HepG2 (cell line): ENCODE data around the gene STUB1. TPM values are rescaled to one million over a fixed set of nuclear protein-coding genes. Genes with fewer than 3 reads are reported as not detected.

Experiments
- ATF6 ChIP-seq: sonication (generic); formaldehyde crosslinking; conservative IDR thresholded peaks from 2 replicates; pipeline ENCODE4 v1.4.0; 2020; ENCODE audit warnings: missing genetic modification reagents
- FOXM1 ChIP-seq: sonication (generic); formaldehyde crosslinking; IDR thresholded peaks from 2 replicates; pipeline ENCODE4 v1.5.0; 2020; ENCODE audit warnings: missing genetic modification reagents
- IKZF4 ChIP-seq: sonication (generic); formaldehyde crosslinking; IDR thresholded peaks from 2 replicates; pipeline ENCODE4 v1.5.1; 2020; ENCODE audit warnings: borderline replicate concordance, mild to moderate bottlenecking, low read depth, missing genetic modification reagents; ENCODE audit errors: not compliant biosample characterization
- NR1H2 ChIP-seq: sonication (generic); formaldehyde crosslinking; IDR thresholded peaks from 2 replicates; pipeline ENCODE4 v1.8.1; 2022; ENCODE audit warnings: low read depth, missing genetic modification reagents, borderline replicate concordance
- ZBTB39 ChIP-seq: sonication (generic); formaldehyde crosslinking; IDR thresholded peaks from 2 replicates; pipeline ENCODE4 v1.5.0; 2020; ENCODE audit warnings: missing genetic modification reagents
- ZBTB40 ChIP-seq, 2 experiments: fragments of 450-650 bp in 1 of 2; sonication (generic) in 1 of 2; formaldehyde crosslinking in 1 of 2; IDR thresholded peaks; 2 replicates each; pipeline versions ENCODE4 v1.6.1 to v1.8.0; 2016 to 2022; ENCODE audit warnings: antibody characterized with exemption in 1 of 2, mild to moderate bottlenecking in 1 of 2, missing genetic modification reagents in 1 of 2
- ZC3H13 ChIP-seq: sonication (generic); formaldehyde crosslinking; IDR thresholded peaks from 2 replicates; pipeline ENCODE4 v1.8.1; 2023; ENCODE audit warnings: mild to moderate bottlenecking, missing genetic modification reagents, moderate library complexity
- ZNF275 ChIP-seq: sonication (generic); formaldehyde crosslinking; IDR thresholded peaks from 2 replicates; pipeline ENCODE4 v1.8.0; 2022; ENCODE audit warnings: missing genetic modification reagents, mild to moderate bottlenecking, inconsistent platforms, borderline replicate concordance
- ZNF510 ChIP-seq: sonication (generic); formaldehyde crosslinking; IDR thresholded peaks from 2 replicates; pipeline ENCODE4 v1.4.0; 2020; ENCODE audit warnings: low read depth, mild to moderate bottlenecking, missing genetic modification reagents
- ZNF605 ChIP-seq: sonication (generic); formaldehyde crosslinking; IDR thresholded peaks from 2 replicates; pipeline ENCODE4 v1.8.0; 2022; ENCODE audit warnings: mild to moderate bottlenecking, missing genetic modification reagents
- ZNF75D ChIP-seq: sonication (generic); formaldehyde crosslinking; IDR thresholded peaks from 2 replicates; pipeline ENCODE4 v1.8.1; 2023; ENCODE audit warnings: missing genetic modification reagents, mild to moderate bottlenecking, borderline replicate concordance
- ZNF782 ChIP-seq: sonication (generic); formaldehyde crosslinking; IDR thresholded peaks from 2 replicates; pipeline ENCODE4 v1.4.0; 2020; ENCODE audit warnings: missing genetic modification reagents, mild to moderate bottlenecking, borderline replicate concordance
- polyA plus RNA-seq, 8 experiments: library from polyadenylated mRNA; depleted of rRNA in 3 of 8; stranded (reverse) in 7 of 8; unstranded in 1 of 8; fragments of >200 nt; fragmentation: Illumina TruSeq in 4 of 8; extraction: Trizol in 4 of 8; gene quantifications; 2 replicates each; pipeline versions ENCODE4 v1.2.1 to v1.2.3, GENCODE V29; 2011 to 2016; ENCODE audit warnings: low read depth in 4 of 8, missing spikeins in 1 of 8, mixed read lengths in 1 of 8; ENCODE audit not compliant: insufficient read depth in 1 of 8
- total RNA-seq, 5 experiments: library from RNA; depleted of rRNA; stranded (reverse); fragments of >200 nt; fragmentation: Illumina TruSeq; extraction: Trizol; gene quantifications; 2 replicates each; pipeline ENCODE4 v1.2.3, GENCODE V29; 2016; ENCODE audit warnings: low read depth in 1 of 5

STUB1 gene
- total and polyA plus RNA-seq, 2 of the 13 experiments (the other 11 are each of a cell fraction or from before 2014, with no cell fraction given), result 52.9 to 78.2 TPM

GRCh38 chr16:641326-642188, 38.7 kb upstream of the STUB1 start, which contains the start of gene MCRIP2 (continued):
- peak; percentile 67; the same call in 1 of the 2 replicates for TF ChIP-seq ZBTB39 (CRISPR knock-in tag)
- TF ChIP-seq NR1H2 (CRISPR knock-in tag), result no peak
- TF ChIP-seq FOXM1, result no peak
- TF ChIP-seq ZBTB40 (IDR thresholded peaks at IDR 0.05), result no peak
- no peak for TF ChIP-seq ZBTB40 (CRISPR knock-in tag; IDR thresholded peaks at IDR 0.05)
- no peak for TF ChIP-seq IKZF4 (CRISPR knock-in tag)
- TF ChIP-seq ZNF510 (CRISPR knock-in tag), result no peak
- no peak for TF ChIP-seq ZNF782 (CRISPR knock-in tag)
- peak; percentile 41; the same call in 1 of the 2 replicates for TF ChIP-seq ZNF275 (CRISPR knock-in tag)
- TF ChIP-seq ATF6 (CRISPR knock-in tag), result no peak
- TF ChIP-seq ZNF605 (CRISPR knock-in tag), result peak; percentile 22; the same call in 1 of the 2 replicates
- TF ChIP-seq ZNF75D, result no peak
- TF ChIP-seq ZC3H13 (CRISPR knock-in tag), result no peak; the same call in 1 of the 2 replicates
